B cell (primary cell): ENCODE measurements around the gene PDE3A. TPM values are rescaled to one million over a fixed set of nuclear protein-coding genes. Genes with fewer than 3 reads are reported as not detected.

Experiments
- ATAC-seq: fragments of 200-7000 bp; cut with Tn5 transposase; one replicate; pipeline ENCODE4 v1.10.0; 2021; ENCODE audit warnings: low read depth, mild to moderate bottlenecking, moderate number of reproducible peaks, moderate library complexity
- CTCF ChIA-PET: fragments of 350-600 bp; sonication (Branson Sonifier 250); formaldehyde crosslinking; loops from one replicate; lab custom pipeline; 2021; ENCODE audit warnings: antibody characterized with exemption, inconsistent platforms; lab: Charles Lee
- POLR2A ChIA-PET: fragments of 350-600 bp; sonication (Branson Sonifier 250); formaldehyde crosslinking; loops from one replicate; lab custom pipeline; 2021; ENCODE audit warnings: antibody characterized with exemption; lab: Charles Lee
- DNase-seq: peaks from one replicate; pipeline ENCODE4 v3.0.0; 2013
- H2AFZ ChIP-seq: 2 replicates; pipeline ENCODE4 v1.6.1; 2012; ENCODE audit warnings: mild to moderate bottlenecking, low read depth, low read length; ENCODE audit not compliant: insufficient read depth, poor library complexity, severe bottlenecking
- H3K27ac ChIP-seq, 2 donors: 1 replicate in 1 of 2; 2 replicates in 1 of 2; pipeline ENCODE4 v1.5.1; 2012 to 2013; ENCODE audit warnings: low read length in 2 of 2, mild to moderate bottlenecking in 2 of 2, moderate library complexity in 1 of 2
- H3K27me3 ChIP-seq, 4 experiments: fragments of 200-600 bp in 1 of 4; sonication (generic) in 1 of 4; replicated peaks in 1 of 4; 1 replicate in 2 of 4; 2 replicates in 2 of 4; pipeline versions ENCODE4 v1.6.1 to v1.7.0; 2013 to 2016; ENCODE audit warnings: low read length in 3 of 4, mild to moderate bottlenecking in 2 of 4, mixed read lengths in 1 of 4, moderate library complexity in 1 of 4; ENCODE audit not compliant: insufficient read depth in 4 of 4, control insufficient read depth in 3 of 4; ENCODE audit errors: control extremely low read depth in 1 of 4
- H3K36me3 ChIP-seq, 2 experiments: replicated peaks in 1 of 2; 1 replicate in 1 of 2; 2 replicates in 1 of 2; pipeline versions ENCODE4 v1.6.1 to v1.7.1; 2013; ENCODE audit warnings: low read length in 1 of 2; ENCODE audit not compliant: insufficient read depth in 2 of 2, control insufficient read depth in 1 of 2; ENCODE audit errors: control extremely low read depth in 1 of 2, extremely low read depth in 1 of 2
- H3K4me1 ChIP-seq, 2 donors: fragments of 200-600 bp in 1 of 2; sonication (generic) in 1 of 2; 1 replicate in 1 of 2; 2 replicates in 1 of 2; pipeline versions ENCODE4 v1.5.1 to v1.6.1; 2013 to 2017; ENCODE audit warnings: low read length in 2 of 2; ENCODE audit not compliant: control insufficient read depth in 2 of 2, insufficient read depth in 2 of 2
- H3K4me2 ChIP-seq: replicated peaks from 2 replicates; pipeline ENCODE3; 2012; ENCODE audit warnings: mild to moderate bottlenecking, low read depth, low read length; ENCODE audit not compliant: poor library complexity, severe bottlenecking
- H3K4me3 ChIP-seq, 5 experiments: fragments of 200-600 bp in 1 of 5; sonication (generic) in 1 of 5; 1 replicate in 3 of 5; 2 replicates in 2 of 5; pipeline versions ENCODE4 v1.5.1 to v1.7.0; 2011 to 2016; ENCODE audit warnings: low read length in 4 of 5, mild to moderate bottlenecking in 4 of 5, low read depth in 2 of 5, control low read depth in 1 of 5, moderate library complexity in 1 of 5; ENCODE audit not compliant: insufficient read depth in 1 of 5; ENCODE audit errors: control extremely low read depth in 1 of 5, extremely low read depth in 1 of 5
- H3K79me2 ChIP-seq: fragments of 200-600 bp; sonication (generic); one replicate; pipeline ENCODE4 v1.6.0; 2016; ENCODE audit warnings: low read length; ENCODE audit not compliant: control insufficient read depth, insufficient read depth
- H3K9ac ChIP-seq: fragments of 200-600 bp; sonication (generic); 2 replicates; pipeline ENCODE4 v1.6.1; 2017; ENCODE audit warnings: mild to moderate bottlenecking, low read length, moderate library complexity
- H3K9me3 ChIP-seq, 3 donors: one replicate each; pipeline versions ENCODE4 v1.6.1 to v1.7.1; 2013; ENCODE audit warnings: low read length in 2 of 3; ENCODE audit not compliant: control insufficient read depth in 2 of 3, insufficient read depth in 1 of 3; ENCODE audit errors: control extremely low read depth in 1 of 3
- H4K20me1 ChIP-seq: 2 replicates; pipeline ENCODE4 v1.6.0; 2012; ENCODE audit warnings: mild to moderate bottlenecking, low read length; ENCODE audit not compliant: insufficient read depth, control insufficient read depth, poor library complexity, severe bottlenecking
- H3K27ac Mint-ChIP-seq: one replicate; pipeline ENCODE4 v1.8.0; 2021; ENCODE audit warnings: mixed read lengths
- H3K27me3 Mint-ChIP-seq: one replicate; pipeline ENCODE4 v1.8.0; 2021; ENCODE audit warnings: mixed read lengths
- H3K4me1 Mint-ChIP-seq: one replicate; pipeline ENCODE4 v1.8.0; 2021; ENCODE audit warnings: mixed read lengths
- H3K4me3 Mint-ChIP-seq: one replicate; pipeline ENCODE4 v1.8.0; 2021; ENCODE audit warnings: mixed read lengths
- H3K9me3 Mint-ChIP-seq: one replicate; pipeline ENCODE4 v1.8.0; 2022; ENCODE audit warnings: mixed read lengths; ENCODE audit not compliant: insufficient read depth
- CTCF ChIP-seq: fragments of 200-600 bp; IDR thresholded peaks from one replicate; pipeline ENCODE4 v1.8.0; 2022; ENCODE audit warnings: antibody characterized with exemption, mild to moderate bottlenecking
- EZH2 ChIP-seq: IDR thresholded peaks from 2 replicates; pipeline ENCODE4 v1.6.1; 2012; ENCODE audit warnings: borderline replicate concordance, low read depth, mild to moderate bottlenecking, moderate library complexity, low read length; ENCODE audit not compliant: insufficient read depth, poor library complexity, severe bottlenecking
- WGBS: methylation state at CpG from one replicate; pipeline ENCODE4 v1.1.5; 2013; ENCODE audit warnings: missing lambda C conversion rate; ENCODE audit not compliant: insufficient coverage; 5-methylcytosine and 5-hydroxymethylcytosine counted together
- intact Hi-C: fragments of 100-400 bp; cut with micrococcal nuclease; formaldehyde crosslinking; loops from one replicate; pipeline ENCODE4 v1.10.0; 2022
- polyA plus RNA-seq: library from polyadenylated mRNA; depleted of rRNA; stranded (reverse); fragments of >200 nt; gene quantifications from 2 replicates; pipeline ENCODE4 v1.2.3, GENCODE V29; 2012
- total RNA-seq, 2 donors: library from RNA; stranded (reverse); fragments of 120-200 nt in 1 of 2; gene quantifications; 1 replicate in 1 of 2; 2 replicates in 1 of 2; pipeline versions ENCODE4 v1.2.3 to v1.2.4, GENCODE V29; 2013 to 2022

The PDE3A gene
- total and polyA plus RNA-seq, 2 donors (not counting 1 experiment from before 2014, with no cell fraction given) = not detected

- no peak overlapping the region for H3K4me3 Mint-ChIP-seq
- Histone ChIP-seq H3K27me3 (no peaks in the 10 kb centered on the region), H3K36me3 (no peaks in the 10 kb centered on the region), H3K4me1 (no peaks in the 10 kb centered on the region), H3K27ac (no peak overlapping the region), H3K9me3 (peaks cover 1 to 6% (median 6%) of the 10 kb centered on the region in 3 donors), H3K79me2 (no peaks in the 10 kb centered on the region), H3K9ac (no peak overlapping the region), H2AFZ (no peak overlapping the region), H3K4me2 (no peak overlapping the region), H4K20me1 (no peaks in the 10 kb centered on the region), H3K4me3 (no peak overlapping the region)
- H3K27me3 Mint-ChIP-seq = no peaks in the 10 kb centered on the region
- H3K9me3 Mint-ChIP-seq = no peaks in the 10 kb centered on the region
- no peak for DNase-seq
- no peak overlapping the region for H3K27ac Mint-ChIP-seq
- no peaks in the 10 kb centered on the region for H3K4me1 Mint-ChIP-seq
- POLR2A ChIA-PET = no interaction called here
- CTCF ChIA-PET = no interaction called here
- no peak for ATAC-seq
- WGBS = no CpG with 5 or more reads among the region's 2 CpGs
- intact Hi-C loops = no loop called here
- no peak for TF ChIP-seq CTCF
- no peak for TF ChIP-seq EZH2
These were observed 289.2 kb downstream of the PDE3A start for GRCh38 chr12:20657496-20657895.

- no peak overlapping the region for H3K27ac Mint-ChIP-seq
- intact Hi-C loops = no loop called here
- H3K27ac ChIP-seq = no peak overlapping the region
- H3K27me3 ChIP-seq = no peaks in the 10 kb centered on the region
- no peak overlapping the region for H2AFZ ChIP-seq
- H3K4me1 ChIP-seq = no peaks in the 10 kb centered on the region
- POLR2A ChIA-PET = no interaction called here
- H3K27me3 Mint-ChIP-seq = no peaks in the 10 kb centered on the region
- no peaks in the 10 kb centered on the region for H3K4me1 Mint-ChIP-seq
- H3K9ac ChIP-seq = no peak overlapping the region
- H3K36me3 ChIP-seq = no peaks in the 10 kb centered on the region
- peaks cover 0 to 5% (median 2%) of the 10 kb centered on the region in 3 donors for H3K9me3 ChIP-seq
- CTCF ChIA-PET = no interaction called here
- WGBS = 81% methylated on average over 2 of the region's 4 CpGs
- H3K9me3 Mint-ChIP-seq = peaks cover 4% of the 10 kb centered on the region
- no peak for TF ChIP-seq EZH2
- no peak for TF ChIP-seq CTCF
- H3K79me2 ChIP-seq = no peaks in the 10 kb centered on the region
- H4K20me1 ChIP-seq = no peaks in the 10 kb centered on the region
- H3K4me3 ChIP-seq = no peak overlapping the region
- no peak for ATAC-seq
- no peak overlapping the region for H3K4me3 Mint-ChIP-seq
- DNase-seq = no peak
- no peak overlapping the region for H3K4me2 ChIP-seq
These were observed 313.0 kb downstream of the PDE3A start for GRCh38 chr12:20681334-20681733.
